GM23338 (cell line): ENCODE data around the gene AREL1. TPM values are rescaled to one million over a fixed set of nuclear protein-coding genes. Genes with fewer than 3 reads are reported as not detected.
A peak's percentile ranks its signal among the peaks of the same experiment; 100 is the strongest.

Experiments
- ATAC-seq: fragments of 200-7000 bp; cut with Tn5 transposase; 3 replicates; pipeline ENCODE4 v1.9.1; 2020
- DNase-seq: peaks from one replicate; pipeline ENCODE4 v3.0.0-alpha.2; 2015; ENCODE audit warnings: low spot score
- H2AFZ ChIP-seq: fragments of 200-600 bp; sonication (generic); 2 replicates; pipeline ENCODE4 v1.8.0; 2016; ENCODE audit warnings: antibody characterized with exemption, mild to moderate bottlenecking, moderate library complexity
- H3F3A ChIP-seq: fragments of 200-600 bp; sonication (generic); replicated peaks from 2 replicates; pipeline ENCODE4 v1.8.0; 2017; ENCODE audit warnings: antibody characterized with exemption, mixed run types, low read depth
- H3K27ac ChIP-seq: fragments of 200-600 bp; sonication (generic); 2 replicates; pipeline ENCODE4 v1.6.1; 2016; ENCODE audit warnings: low read depth
- H3K27me3 ChIP-seq: fragments of 200-600 bp; sonication (generic); 2 replicates; pipeline ENCODE4 v1.8.0; 2016; ENCODE audit warnings: mild to moderate bottlenecking, mixed run types, moderate library complexity; ENCODE audit not compliant: insufficient read depth
- H3K36me3 ChIP-seq: fragments of 200-600 bp; sonication (generic); 2 replicates; pipeline ENCODE4 v1.8.0; 2016; ENCODE audit warnings: mild to moderate bottlenecking; ENCODE audit not compliant: insufficient read depth
- H3K4me1 ChIP-seq: fragments of 200-600 bp; sonication (generic); 2 replicates; pipeline ENCODE4 v1.8.0; 2016; ENCODE audit warnings: mild to moderate bottlenecking, moderate library complexity; ENCODE audit not compliant: insufficient read depth
- H3K4me2 ChIP-seq: fragments of 200-600 bp; sonication (generic); 2 replicates; pipeline ENCODE4 v1.7.1; 2017; ENCODE audit warnings: mixed run types
- H3K4me3 ChIP-seq: fragments of 200-600 bp; sonication (generic); 2 replicates; pipeline ENCODE4 v1.6.1; 2016; ENCODE audit warnings: mixed run types
- H3K79me2 ChIP-seq: fragments of 200-600 bp; sonication (generic); replicated peaks from 2 replicates; pipeline ENCODE4 v1.8.0; 2017; ENCODE audit warnings: mild to moderate bottlenecking; ENCODE audit not compliant: insufficient read depth
- H3K9me2 ChIP-seq: fragments of 200-600 bp; sonication (generic); 2 replicates; pipeline ENCODE4 v1.8.0; 2017; ENCODE audit not compliant: insufficient read depth
- H4K20me1 ChIP-seq: fragments of 200-600 bp; sonication (generic); replicated peaks from 2 replicates; pipeline ENCODE4 v1.8.0; 2017; ENCODE audit warnings: mild to moderate bottlenecking; ENCODE audit not compliant: insufficient read depth
- H3K27ac Mint-ChIP-seq: 2 replicates; pipeline ENCODE4 v1.8.0; 2020; ENCODE audit warnings: inconsistent platforms, mild to moderate bottlenecking, moderate library complexity, mixed read lengths
- H3K27me3 Mint-ChIP-seq: 3 replicates; pipeline ENCODE4 v1.8.0; 2022; ENCODE audit warnings: low read depth, mild to moderate bottlenecking, moderate library complexity, mixed read lengths, inconsistent platforms; ENCODE audit not compliant: insufficient read depth, poor library complexity
- H3K36me3 Mint-ChIP-seq: 3 replicates; pipeline ENCODE4 v1.8.0; 2021; ENCODE audit warnings: low read depth, mild to moderate bottlenecking, inconsistent platforms, moderate library complexity, mixed read lengths
- H3K4me1 Mint-ChIP-seq: 3 replicates; pipeline ENCODE4 v1.8.0; 2020; ENCODE audit warnings: mild to moderate bottlenecking, inconsistent platforms, mixed read lengths
- H3K4me3 Mint-ChIP-seq: 3 replicates; pipeline ENCODE4 v1.8.0; 2021; ENCODE audit warnings: moderate library complexity, mild to moderate bottlenecking, inconsistent platforms, mixed read lengths
- H3K9me3 Mint-ChIP-seq: 3 replicates; pipeline ENCODE4 v1.8.0; 2020; ENCODE audit warnings: moderate library complexity, mild to moderate bottlenecking, inconsistent platforms, mixed read lengths
- CREB1 ChIP-seq: fragments of 250-450 bp; sonication (Bioruptor Pico); IDR thresholded peaks from 2 replicates; pipeline ENCODE4 v1.5.0; 2020; ENCODE audit warnings: low read depth, mild to moderate bottlenecking, moderate library complexity
- CTCF ChIP-seq, 2 experiments: fragments of 200-600 bp in 1 of 2; sonication (generic) in 1 of 2; conservative IDR thresholded peaks; 2 replicates each; pipeline versions ENCODE4 v1.5.1 to v1.6.1; 2016 to 2017; ENCODE audit warnings: antibody characterized with exemption in 2 of 2, low read depth in 2 of 2, mild to moderate bottlenecking in 2 of 2, moderate library complexity in 1 of 2
- EZH2 ChIP-seq: fragments of 200-600 bp; sonication (generic); IDR thresholded peaks from one replicate; pipeline ENCODE4 v1.8.0; 2017; ENCODE audit warnings: antibody characterized with exemption, mild to moderate bottlenecking, low read depth; ENCODE audit not compliant: unreplicated experiment
- EZH2phosphoT487 ChIP-seq: fragments of 200-600 bp; sonication (generic); IDR thresholded peaks from one replicate; pipeline ENCODE4 v1.8.1; 2018; ENCODE audit warnings: antibody characterized with exemption; ENCODE audit not compliant: unreplicated experiment
- JUNB ChIP-seq: IDR thresholded peaks from one replicate; pipeline ENCODE4 v1.6.1; 2016; ENCODE audit warnings: antibody characterized with exemption; ENCODE audit not compliant: unreplicated experiment
- NANOG ChIP-seq: IDR thresholded peaks from 2 replicates; pipeline ENCODE4 v1.6.1; 2016; ENCODE audit warnings: antibody characterized with exemption, borderline replicate concordance
- POLR2AphosphoS5 ChIP-seq: IDR thresholded peaks from 2 replicates; pipeline ENCODE4 v1.6.1; 2016; ENCODE audit warnings: antibody characterized with exemption, low read depth
- REST ChIP-seq: IDR thresholded peaks from one replicate; pipeline ENCODE4 v1.6.1; 2018; ENCODE audit warnings: antibody characterized with exemption; ENCODE audit not compliant: unreplicated experiment
- STAT1 ChIP-seq: IDR thresholded peaks from one replicate; pipeline ENCODE4 v1.6.1; 2016; ENCODE audit warnings: antibody characterized with exemption; ENCODE audit not compliant: unreplicated experiment
- ZNF114 ChIP-seq: fragments of 250-450 bp; sonication (Bioruptor Pico); IDR thresholded peaks from 2 replicates; pipeline ENCODE4 v1.5.0; 2020; ENCODE audit warnings: mild to moderate bottlenecking, moderate library complexity
- ZNF331 ChIP-seq: fragments of 250-450 bp; sonication (Bioruptor Pico); IDR thresholded peaks from 2 replicates; pipeline ENCODE4 v1.5.0; 2020; ENCODE audit warnings: low read depth, mild to moderate bottlenecking, moderate library complexity
- ZNF462 ChIP-seq: fragments of 250-450 bp; sonication (Bioruptor Pico); IDR thresholded peaks from 2 replicates; pipeline ENCODE4 v1.5.0; 2020; ENCODE audit warnings: mild to moderate bottlenecking, moderate library complexity
- long read RNA-seq: library from polyadenylated mRNA; unstranded; transcript quantifications from one replicate; pipeline ENCODE4 v2.0.0, GENCODE V29; 2020; ENCODE audit not compliant: unreplicated experiment
- polyA plus RNA-seq: library from polyadenylated mRNA; unstranded; fragments of >200 nt; fragmentation: Nextera tagmentation; extraction: Ambion mirVana; gene quantifications from 2 replicates; pipeline ENCODE4 v1.2.1, GENCODE V29; 2016
- total RNA-seq: library from RNA; depleted of rRNA; stranded (reverse); fragments of >200 nt; shearing (Covaris generic); gene quantifications from 2 replicates; pipeline ENCODE4 v1.2.3, GENCODE V29; 2014; rRNA removed
- TF ChIP-seq, protein P1 (sequence below): IDR thresholded peaks from 2 replicates; pipeline ENCODE4 v1.6.1; 2016; ENCODE audit warnings: antibody characterized with exemption

The AREL1 gene
- total RNA-seq (23.6 and 26.3 TPM in 2 replicates), polyA plus RNA-seq (6.8 and 7.5 TPM in 2 replicates)
- long read RNA-seq, partial matches to known transcripts: 2 of 3 reads
- long read RNA-seq, other reads (novel, unspliced or antisense): 0 of 3 reads

DNA sequence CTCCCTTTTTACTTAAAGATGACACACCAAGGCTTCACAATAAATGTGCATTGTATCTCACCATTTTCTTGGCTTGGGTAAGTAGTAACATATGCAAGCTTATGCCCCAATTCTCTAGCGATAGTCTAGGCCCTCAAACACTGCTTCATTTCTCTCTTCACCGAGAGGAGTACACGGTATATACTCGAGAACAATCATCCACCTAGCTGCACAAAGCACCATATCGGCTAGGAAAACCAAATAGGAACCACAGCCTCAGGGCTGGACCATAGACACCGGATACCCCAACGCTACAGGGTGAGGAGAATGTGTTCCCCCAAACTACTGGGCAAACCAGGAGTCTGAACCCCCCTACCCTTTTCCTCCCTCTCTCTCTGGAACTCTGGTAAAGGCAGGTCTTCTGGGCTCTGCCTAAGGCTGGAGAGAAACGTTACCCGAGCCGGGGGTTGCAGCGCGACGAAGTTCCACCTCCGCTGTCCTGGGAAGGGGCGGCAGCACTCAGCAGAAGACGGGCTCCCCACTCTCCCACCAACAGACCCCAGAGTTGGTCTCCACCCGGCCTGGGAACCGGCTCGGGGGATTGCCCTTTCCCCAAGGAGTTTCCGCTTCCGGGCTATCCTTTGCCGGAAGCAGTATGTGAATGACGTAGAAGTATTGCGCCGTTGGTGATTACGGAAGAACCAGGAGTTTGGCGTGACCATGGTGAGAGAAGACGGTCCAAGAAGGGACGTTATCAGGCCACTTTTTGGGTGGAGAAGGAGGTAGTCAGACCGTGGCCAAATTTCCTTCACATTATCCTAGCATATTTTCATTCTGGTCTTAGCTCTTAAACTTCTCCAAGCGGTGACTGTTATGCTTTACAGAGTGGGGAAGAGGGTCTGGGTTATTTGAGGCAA is at the start of gene AREL1, which contains the start of gene FCF1:
AREL1 (minus strand) TSS at position 582 of the 896 bp plus-strand sequence. CDS start 27,465 bp downstream, outside the sequence.
FCF1 (plus strand) TSS at position 646 of the 896 bp plus-strand sequence; CDS start at position 700, 54 bp downstream.
- Histone ChIP-seq H4K20me1 (no peaks in the 10 kb centered on the region; the same call in none of the 2 replicates), H3K9me2 (no peaks in the 10 kb centered on the region), H3K4me2 (peak within 1 kb of the TSS; percentile 88), H3F3A (no peaks in the 10 kb centered on the region), H3K4me1 (peaks cover 16% of the 10 kb centered on the region), H3K4me3 (peak within 1 kb of the TSS; percentile 68), H2AFZ (peak within 1 kb of the TSS; percentile 64), H3K27me3 (no peaks in the 10 kb centered on the region), H3K36me3 (peaks cover 11% of the 10 kb centered on the region), H3K27ac (peak within 1 kb of the TSS; percentile 61; the same call in 1 of the 2 replicates), H3K79me2 (peaks cover 65% of the 10 kb centered on the region)
- DNase-seq: peak; percentile 98
- TF ChIP-seq, protein P1, sequence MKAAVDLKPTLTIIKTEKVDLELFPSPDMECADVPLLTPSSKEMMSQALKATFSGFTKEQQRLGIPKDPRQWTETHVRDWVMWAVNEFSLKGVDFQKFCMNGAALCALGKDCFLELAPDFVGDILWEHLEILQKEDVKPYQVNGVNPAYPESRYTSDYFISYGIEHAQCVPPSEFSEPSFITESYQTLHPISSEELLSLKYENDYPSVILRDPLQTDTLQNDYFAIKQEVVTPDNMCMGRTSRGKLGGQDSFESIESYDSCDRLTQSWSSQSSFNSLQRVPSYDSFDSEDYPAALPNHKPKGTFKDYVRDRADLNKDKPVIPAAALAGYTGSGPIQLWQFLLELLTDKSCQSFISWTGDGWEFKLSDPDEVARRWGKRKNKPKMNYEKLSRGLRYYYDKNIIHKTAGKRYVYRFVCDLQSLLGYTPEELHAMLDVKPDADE: peak; percentile 95
- TF ChIP-seq CTCF (conservative IDR thresholded peaks at IDR 0.05; ENCODE audit: low read depth in 2 of 2): no peak
- TF ChIP-seq REST: no peak
- TF ChIP-seq ZNF462 (CRISPR knock-in tag): no peak
- TF ChIP-seq ZNF114: no peak
- TF ChIP-seq ZNF331 (CRISPR knock-in tag): no peak
- TF ChIP-seq STAT1: no peak
- TF ChIP-seq JUNB: no peak
- peak; percentile 85 for TF ChIP-seq POLR2AphosphoS5
- no peak for TF ChIP-seq EZH2
- peak; percentile 97 for TF ChIP-seq CREB1 (CRISPR knock-in tag)
- TF ChIP-seq EZH2phosphoT487: no peak
- no peak for TF ChIP-seq NANOG
- H3K27ac Mint-ChIP-seq: peak within 1 kb of the TSS; percentile 96
- peak; percentile 100 for ATAC-seq
- H3K4me1 Mint-ChIP-seq: peaks cover 4% of the 10 kb centered on the region; the same call in 2 of the 3 replicates
- H3K9me3 Mint-ChIP-seq: no peaks in the 10 kb centered on the region
- peak within 1 kb of the TSS; percentile 99 for H3K4me3 Mint-ChIP-seq
- H3K36me3 Mint-ChIP-seq: peaks cover 18% of the 10 kb centered on the region
- H3K27me3 Mint-ChIP-seq: no peaks in the 10 kb centered on the region
